ENCODE data around the gene SEPTIN6.
"Not testable (repeated sequence)": the region's sequence is repeated elsewhere in the genome, so short reads cannot be mapped to it uniquely, and the experiment has no call there.

Gene SEPTIN6

DNA sequence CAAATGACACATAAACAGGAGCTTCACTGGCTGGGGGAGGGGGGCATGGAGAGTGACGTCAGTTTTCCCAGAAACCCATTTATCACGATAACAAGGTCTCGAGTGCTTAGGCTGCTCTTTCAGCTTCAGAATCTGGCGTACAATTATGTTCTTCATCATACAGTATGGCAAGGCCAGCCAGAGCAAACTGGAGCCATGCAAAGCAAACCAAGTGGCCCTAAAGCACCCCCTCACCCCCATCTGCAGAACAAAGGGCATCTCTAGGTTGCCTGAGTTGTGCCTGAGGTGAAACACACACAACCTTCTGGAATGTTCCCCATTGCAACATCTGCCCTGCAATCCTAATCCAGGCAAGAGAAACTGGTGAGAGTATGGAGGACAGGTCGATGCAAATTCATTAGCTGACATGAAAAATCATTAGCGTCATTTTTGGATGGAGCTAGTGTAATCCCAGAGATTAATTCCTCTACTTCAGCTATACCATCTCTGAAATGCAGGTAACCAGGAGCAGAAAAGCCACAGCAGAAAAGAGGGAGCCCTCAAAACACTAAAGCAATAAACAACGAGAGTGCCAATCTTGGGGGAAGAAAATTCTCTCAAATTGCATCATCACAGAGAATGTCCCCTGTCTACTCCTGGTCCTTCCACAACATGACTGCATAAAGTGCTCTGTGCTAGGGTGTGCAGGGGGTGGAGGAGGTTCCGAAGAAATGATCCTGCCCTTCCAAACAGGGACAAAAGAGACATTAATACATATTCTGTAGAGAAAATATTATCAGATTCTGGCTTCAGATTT is 1.8 kb downstream of the SEPTIN6 start:
- no peak for DNase-seq (ENCODE audit: low spot score)

DNA sequence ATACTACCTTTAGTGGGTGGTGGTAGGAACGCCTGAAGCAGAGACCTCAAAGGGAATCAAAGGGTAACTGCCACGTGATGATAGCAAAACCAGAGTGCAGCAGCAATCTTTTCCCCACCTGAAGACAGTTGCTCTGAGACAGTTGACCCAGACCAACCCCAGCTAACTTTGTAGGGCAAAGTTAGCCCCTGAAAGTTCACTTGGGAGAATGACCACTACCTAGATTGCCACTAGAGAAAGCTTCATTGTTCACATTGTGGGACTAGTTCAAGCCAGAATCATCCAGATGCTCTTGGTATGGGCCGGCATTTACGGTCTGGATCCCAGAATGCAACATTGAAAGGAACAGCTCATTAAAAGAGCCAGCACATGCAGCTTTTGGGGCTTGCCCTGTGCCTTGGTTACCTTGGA is 4.1 kb downstream of the SEPTIN6 start:
- no peak for DNase-seq (ENCODE audit: low spot score)

DNA sequence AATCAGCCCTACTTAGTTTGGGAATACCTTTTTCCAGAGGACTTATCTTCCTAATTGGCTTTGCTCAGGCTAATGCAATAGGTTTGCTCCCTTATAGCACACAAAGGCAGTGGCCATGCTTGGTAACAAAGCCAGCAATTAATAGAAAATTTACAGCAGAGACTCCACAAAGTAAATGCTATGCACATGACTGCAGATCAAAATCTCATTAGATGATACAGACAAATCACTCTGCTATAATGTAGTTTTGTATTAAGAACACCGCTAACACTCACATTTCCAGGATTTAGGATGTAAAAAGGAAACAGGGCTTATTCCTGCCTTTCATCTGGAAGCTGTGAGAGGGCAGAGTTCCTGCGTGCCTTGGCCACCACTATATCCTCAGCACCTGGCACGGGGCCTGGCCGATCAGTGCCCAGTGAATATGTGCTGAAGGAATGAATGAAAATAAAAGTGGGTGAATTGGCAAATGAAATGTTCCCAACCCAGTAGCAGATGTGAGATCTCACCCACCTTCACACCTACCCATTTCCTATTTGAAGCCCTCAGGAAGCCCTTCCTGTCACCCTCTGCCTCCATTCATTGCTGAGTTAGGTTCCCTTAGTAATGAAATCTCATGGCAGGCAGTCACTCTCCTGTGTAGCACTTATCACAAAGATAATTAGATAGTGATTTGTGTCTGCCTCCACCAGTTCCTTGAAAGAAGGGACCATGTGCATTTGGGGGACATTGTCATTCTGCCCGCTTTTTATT is 5.1 kb downstream of the SEPTIN6 start:
- DNase-seq (ENCODE audit: low spot score), result no peak

DNA sequence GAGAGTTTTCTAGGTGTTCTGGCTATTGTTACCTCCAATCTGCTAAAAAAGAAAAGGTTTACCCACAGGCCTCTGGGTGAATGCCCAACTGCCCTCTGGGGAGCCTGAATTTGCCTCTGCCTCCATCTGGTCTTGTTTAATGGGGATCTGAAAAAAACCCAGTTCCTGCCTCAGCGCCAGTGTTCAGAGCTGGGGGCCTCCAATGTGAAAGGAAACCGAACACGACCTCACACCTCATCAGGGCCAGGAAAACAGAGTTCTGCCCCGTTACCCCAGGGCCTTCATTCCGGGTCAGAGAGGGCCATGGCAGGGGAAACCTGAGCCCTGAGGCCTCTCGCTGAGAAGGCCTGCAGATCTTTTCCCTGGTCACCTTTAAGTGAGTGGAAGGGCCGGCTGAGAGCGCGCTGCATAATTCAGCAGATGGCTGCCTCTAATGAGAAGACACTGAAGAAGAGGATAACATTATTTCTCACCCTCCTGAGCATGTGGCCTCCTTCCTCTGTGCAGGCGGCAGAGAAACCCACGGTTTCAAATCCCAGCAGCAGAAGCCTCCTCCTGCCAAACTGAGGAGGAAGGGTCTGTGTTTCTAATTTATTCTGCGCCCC is 6.8 kb downstream of the SEPTIN6 start:
- no peak for DNase-seq (ENCODE audit: low spot score)

DNA sequence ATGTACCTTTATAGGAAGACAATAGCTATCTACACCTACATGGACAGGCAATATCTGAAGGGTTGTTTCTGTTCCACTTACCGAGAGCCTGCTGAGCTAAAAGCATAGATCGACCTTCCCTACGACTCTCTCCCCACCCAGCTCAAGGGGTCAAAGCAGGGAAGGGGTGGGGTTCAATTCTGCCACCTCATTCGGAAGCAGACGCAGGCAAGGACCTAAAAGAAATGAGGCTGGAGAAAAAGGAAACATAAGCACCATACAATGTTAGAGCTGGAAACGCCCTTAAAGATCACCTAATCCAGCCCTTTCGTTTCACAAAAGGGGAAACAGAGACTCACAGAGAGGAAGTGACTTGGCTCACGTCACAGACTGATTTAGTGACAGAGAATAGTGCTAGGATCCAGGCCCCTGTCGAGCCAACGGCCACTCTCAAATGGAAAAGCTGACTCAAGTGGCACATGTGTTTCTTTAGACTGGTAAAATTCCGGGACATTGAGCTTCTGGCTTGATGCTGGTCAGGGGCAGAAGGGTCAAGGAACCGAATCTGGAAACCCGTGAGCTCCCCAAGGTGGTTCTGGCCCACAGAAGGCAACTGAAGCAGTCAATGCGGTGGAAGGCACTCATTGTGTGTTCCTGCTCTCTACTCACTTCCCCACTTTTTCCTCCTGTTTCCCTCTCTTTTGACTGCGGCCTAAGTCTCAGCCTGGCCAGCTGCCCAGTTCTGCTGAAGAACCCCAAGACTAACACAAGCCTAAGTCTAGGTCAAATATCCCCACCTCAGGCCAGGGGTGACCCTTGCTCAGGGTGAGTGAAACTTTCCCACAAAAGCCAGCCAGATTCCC is 7.5 kb downstream of the SEPTIN6 start:
- DNase-seq (ENCODE audit: low spot score), result peak; percentile 18

DNA sequence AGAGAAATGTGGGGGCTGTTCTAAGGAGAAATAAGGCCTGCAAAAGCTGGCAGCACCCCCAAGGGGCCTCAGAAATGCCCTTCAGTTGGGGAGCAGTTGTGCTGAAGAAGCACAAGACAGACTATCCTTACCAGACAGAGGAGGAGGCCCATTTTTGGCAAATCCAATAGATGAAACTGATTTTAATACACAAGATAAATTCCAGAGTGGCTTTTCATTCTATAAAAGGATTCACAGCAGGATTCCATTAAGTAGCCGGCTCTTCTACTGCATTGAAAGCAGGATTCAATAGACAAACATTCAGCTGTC is 8.1 kb downstream of the SEPTIN6 start:
- DNase-seq (ENCODE audit: low spot score), result no peak

DNA sequence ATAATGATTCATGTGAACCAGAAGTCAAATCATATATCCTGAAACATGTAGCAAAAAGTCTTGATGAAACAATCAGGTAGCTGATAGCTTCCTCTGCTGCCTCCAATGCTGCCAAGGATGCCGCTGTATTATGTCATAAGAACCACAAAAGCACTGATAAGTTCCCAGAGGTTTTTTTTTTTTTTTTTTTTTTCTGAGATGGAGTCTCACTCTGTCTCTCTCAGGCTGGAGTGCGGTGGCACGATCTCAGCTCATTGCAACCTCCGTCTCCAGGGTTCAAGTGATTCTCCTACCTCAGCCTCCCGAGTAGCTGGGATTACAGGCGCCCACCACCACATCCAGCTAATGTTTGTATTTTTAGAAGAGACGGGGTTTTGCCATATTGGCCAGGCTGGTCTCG is 8.7 kb downstream of the SEPTIN6 start:
- not testable (repeated sequence) for DNase-seq (ENCODE audit: low spot score)

DNA sequence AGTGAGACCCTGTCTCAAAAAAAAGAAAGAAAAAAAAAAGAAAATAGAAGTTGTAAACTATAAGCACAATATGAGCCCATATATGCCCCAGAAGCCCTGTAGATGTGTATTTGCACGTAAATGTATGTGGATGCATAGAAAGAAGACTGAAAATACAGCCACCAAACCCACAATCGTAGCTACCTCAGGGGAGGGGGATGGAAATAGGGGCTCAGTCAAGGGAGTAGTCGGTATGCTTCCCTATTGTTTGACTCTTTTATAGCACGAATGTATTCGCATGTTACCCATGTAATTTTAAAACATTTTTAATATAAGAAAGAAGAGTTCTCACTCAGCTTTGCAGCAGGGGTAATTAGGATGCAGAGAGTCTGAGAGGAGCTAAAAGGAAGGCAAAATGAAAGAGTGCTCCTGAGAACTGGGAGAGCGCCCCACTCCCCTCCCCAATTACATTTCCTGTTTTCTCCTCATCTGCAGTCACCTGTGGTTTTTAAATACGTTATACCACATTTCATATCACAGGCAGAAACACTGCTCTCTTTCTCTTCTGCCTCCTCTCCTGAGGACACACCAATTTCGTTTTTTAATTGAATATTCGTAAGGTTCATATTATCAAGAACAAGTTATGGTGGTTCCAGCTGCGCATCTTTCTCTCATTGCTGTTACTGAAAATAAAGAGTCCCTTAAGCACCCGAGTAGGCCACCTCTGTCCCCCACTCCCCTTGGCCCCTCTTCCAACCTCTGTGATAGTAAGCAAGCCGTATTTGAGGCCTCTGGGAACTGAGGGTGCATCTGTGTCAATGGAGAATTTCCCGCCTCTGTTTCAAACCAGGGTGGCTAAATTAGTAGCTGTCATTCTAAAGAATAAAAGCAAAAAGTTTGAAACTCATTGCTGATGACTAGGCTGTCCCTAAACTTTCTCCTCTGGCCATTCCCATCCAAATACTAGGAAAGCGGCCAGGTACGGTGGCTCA is 10.7 kb downstream of the SEPTIN6 start:
- no peak for DNase-seq (ENCODE audit: low spot score)

DNA sequence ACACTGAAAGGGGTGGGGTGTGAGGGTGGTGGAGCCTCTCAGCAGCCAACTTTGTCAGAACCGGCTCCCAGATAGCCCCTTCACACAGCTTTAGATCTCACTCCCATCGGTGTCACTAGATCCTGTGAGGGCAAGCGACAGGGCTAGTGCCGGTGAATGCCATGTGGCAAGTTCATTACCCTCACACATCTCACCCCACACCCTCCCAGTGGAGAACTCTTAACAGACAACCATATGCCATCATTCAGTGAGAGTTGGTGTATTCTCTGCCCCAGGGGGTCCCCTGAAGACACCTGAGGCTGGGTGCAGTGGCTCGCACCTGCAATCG is 15.3 kb downstream of the SEPTIN6 start:
- DNase-seq (ENCODE audit: low spot score), result no peak

DNA sequence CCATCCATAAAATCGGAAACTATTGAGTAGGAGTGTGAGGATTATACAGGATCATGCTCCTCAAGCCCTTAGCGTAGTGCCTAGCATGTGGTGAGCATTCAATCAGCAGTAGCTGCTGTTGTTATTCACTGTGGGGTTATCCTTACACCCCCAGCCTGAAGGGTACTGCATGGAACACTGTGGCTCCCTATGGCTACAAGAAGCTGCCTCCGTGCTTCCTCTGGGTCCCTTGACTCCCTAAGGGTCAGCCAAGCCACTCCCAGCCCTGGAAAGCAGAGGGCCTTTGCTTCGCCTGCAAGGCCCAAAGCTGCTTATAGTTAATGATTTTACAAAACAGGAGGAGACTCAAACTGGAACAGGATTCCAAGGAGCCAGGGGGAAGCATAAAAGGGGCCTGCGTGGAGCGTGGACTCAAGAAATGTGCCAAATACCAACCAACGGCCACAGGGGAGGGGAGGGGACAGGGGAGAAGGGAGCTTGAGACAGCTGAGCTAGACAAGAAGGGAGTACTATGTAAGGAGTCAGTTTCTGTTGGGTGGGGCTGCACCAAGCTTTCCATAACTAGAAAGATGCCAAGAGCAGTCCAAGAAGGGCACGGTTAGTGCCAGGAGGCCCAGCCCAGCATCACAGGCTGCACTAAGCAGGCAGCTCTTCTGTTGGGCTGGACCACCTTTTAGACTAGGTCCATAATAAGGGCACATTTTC is 15.9 kb downstream of the SEPTIN6 start:
- no peak for DNase-seq (ENCODE audit: low spot score)

DNA sequence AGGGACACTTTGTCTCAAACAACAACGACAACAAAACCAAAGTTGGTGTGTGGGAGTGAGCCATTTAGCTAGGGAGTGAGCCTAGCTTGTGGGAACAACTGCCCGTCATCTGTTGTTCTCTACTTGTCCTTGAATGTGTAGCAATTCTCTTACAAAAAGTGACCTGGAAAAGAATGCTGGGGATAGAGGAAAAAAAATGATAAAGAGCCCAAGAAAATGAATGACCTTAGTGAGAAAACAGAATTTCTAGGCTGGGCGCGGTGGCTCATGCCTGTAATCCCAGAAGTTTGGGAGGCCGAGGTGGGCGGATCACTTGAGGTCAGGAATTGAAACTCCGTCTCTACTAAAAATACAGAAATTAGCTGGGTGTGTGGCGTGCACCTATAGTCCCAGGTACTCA is 19.6 kb downstream of the SEPTIN6 start:
- no peak for DNase-seq (ENCODE audit: low spot score)

DNA sequence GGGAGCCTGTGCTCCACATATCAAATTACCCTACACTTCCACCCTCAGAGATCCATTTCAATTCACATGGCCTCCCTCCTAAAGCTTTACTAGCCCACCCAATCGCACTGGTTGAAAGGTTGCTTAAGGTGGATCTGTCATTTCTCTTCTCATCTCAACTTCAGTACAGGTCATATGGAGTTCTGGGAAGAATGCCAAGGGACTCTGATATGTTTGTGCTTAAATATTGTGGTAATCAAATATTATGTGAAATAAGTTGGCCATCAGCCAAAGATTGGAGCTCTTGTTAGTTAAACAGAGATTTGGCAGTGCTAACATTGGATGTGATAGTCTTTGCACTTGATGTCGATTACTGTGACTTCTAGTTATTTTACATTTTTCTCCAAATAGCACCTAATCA is 20.5 kb downstream of the SEPTIN6 start:
- no peak for DNase-seq (ENCODE audit: low spot score)

DNA sequence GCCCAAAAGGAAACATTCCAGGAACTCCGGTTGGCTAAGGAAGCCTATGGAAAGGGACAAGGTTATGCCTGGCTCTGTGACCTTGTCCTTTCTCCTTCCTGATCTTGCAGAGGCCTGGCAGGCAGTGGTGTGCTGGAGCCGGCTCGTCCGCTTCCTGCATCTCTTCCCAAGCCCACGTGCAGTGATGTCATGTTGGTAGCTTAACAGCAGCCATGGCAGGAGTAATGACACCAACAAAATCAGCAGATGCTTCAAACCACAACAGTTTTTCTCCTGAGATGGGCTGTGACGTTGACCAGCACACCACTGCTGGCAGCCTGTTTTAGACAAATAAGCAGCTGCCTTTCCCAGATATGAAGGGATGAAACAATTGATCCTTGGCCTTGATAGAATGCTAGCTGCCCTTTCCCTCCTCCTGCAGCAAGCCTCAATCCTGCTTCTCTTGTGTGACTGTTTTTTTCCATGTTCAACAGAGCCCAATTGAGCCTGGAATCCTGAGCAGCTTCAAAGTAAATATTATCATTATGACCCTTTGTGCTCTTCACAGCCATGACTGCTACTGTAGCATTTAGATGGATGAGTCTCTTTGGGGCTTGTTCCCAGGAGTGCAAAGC is 23.4 kb downstream of the SEPTIN6 start:
- DNase-seq (ENCODE audit: low spot score), result no peak

DNA sequence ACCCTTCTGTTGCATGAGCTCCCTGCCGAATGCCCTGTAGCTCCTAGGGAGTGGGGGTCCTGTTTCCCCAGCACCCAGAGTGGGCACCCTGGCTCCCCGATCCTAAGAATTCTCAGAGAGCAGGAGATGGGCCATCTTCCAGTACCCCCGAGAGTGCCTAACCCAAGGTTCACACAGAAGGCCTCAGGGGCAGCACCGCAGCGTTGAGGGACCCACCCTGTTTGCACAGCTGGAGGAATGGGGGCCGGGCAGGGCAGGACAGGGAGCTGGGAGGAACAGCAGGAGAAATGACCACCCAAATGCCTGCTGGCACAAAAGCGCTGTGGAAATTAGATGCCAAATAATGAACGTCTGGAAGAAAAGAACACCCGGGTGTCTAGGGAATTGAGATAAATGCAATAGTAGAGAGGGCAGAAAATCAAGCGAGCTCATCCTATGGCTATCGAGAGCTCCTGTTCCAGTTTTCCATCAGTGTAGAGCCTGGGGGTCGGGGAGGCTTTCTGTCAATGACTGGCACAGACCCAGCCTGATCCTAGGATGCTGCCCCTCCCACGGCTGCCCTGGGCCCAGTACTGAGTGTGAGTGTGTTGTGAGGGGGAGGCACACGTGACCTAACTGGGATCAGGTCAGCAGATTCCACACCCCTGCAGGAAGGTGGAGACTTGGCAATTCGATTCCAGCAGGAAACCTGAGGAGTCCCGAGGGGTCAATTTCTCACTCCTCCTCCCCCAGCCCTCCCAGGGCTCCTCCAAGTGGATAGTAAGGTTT is 25.7 kb downstream of the SEPTIN6 start:
- DNase-seq (ENCODE audit: low spot score), result no peak

DNA sequence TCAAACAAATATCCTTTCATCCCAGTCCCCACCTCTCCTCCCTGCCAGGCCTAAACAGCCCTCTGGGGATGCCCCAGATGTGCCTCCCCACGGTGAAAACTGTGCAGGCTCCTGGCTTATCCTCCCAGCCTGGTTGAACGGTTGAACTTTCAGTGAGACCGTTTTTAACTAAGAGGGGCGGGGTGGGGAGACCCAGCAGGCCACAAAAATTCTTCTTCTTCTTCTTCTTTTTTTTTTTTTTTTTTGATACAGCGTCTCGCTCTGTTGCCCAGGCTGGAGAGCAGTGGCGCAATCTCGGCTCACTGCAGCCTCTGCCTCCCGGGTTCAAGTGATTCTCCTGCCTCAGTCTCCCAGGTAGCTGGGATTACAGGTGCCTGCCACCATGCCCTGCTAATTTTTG is 28.1 kb downstream of the SEPTIN6 start:
- not testable (repeated sequence) for DNase-seq (ENCODE audit: low spot score)

DNA sequence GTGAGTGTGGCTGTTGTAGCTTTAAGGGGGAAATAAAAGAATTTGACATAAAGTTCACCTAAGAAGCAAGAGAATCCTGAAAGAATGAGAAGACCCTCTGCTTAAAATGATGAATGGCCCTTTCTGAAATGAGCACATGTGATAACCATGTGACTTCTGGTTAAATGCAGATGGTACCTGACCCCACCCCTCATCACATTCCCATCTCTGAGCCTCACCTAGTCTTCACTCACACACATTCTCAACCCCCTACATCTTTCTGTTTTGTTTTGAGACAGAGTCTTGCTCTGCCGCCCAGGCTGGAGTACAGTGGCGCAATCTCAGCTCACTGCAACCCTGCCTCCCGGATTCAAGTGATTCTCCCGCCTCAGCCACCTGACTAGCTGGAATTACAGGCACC is 31.5 kb downstream of the SEPTIN6 start:
- no peak for DNase-seq (ENCODE audit: low spot score)

DNA sequence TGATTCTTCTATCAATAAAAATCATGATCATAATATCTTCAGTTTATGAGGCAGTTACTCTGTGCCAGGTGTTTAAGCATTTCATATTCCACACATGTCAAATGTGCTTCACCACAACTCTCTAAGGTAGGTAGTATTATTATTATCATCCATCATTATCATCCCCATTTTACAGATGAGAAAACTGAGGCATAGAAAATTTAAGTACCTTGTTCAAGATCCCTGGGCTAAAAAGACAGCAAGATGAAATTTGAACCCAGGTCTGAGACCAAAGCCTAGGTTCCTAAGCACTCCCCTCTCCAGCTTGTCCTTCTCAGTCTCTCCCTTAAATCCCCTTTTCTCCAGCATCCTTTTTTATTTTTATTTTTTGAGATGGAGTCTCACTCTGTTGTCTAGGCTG is 33.4 kb downstream of the SEPTIN6 start:
- no peak for DNase-seq (ENCODE audit: low spot score)

DNA sequence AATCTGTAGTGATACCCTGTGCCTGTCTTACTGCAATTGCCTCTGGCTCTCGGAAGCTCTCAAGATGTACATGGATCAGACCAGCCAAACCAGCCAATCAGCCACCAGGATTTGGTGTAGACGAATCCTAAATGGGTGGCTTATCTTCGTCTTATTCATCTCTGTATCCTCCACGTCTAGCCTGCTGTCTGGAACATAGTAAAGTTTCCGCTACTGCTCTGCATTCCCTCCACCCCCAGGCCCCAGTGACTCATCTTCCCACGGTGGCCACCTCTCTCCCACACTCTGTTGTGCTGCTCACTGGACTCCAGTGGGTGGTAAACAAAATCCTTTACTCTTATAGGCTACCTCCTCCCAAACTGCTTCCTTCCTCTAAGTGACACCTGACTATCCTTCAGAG is 37.8 kb downstream of the SEPTIN6 start:
- DNase-seq (ENCODE audit: low spot score), result no peak

DNA sequence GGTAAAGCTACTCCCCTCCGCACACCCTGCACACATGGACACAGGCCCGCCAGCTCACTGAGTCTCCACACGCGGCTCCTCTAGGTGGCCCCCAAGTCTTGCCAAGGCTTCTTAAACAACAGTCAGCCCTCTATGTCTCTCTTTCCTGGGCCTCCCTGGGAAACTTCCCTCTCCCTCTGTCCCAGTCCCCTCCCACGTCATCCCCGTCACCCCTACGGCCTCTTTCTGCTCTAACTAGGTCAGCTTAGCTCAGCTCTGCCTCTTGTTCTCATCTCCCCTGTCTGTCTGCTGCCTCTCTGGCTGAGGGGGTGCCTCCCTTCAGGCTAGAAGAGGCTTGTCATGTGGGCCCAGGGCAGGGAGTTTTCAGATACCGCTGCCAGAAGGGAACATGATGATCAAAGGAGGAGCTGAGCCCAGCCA is 38.8 kb downstream of the SEPTIN6 start:
- peak; percentile 34 for DNase-seq (ENCODE audit: low spot score)

DNA sequence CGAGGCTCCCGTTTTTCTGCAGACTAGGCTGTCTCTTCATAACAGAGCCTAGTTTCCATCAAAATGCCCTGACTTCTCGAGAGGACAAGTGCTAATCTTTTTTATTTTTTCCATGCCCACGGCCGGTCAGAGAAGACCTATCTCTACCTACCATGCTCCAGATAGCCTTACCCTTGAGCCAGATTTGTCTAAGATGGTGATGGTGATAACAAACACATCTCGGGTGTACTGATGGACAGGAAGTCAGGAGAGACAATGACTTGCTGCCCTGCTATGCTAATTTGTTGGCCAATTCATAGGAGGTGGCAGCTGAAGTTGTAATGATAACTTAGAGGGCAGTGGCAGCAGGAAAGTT is 44.6 kb downstream of the SEPTIN6 start:
- DNase-seq (ENCODE audit: low spot score), result no peak

Measured in putamen (tissue), 1 donor.